Fibroblast of villous mesenchyme (primary cell): ENCODE data around the gene TMEM72. TPM values are rescaled to one million over a fixed set of nuclear protein-coding genes. Genes with fewer than 3 reads are reported as not detected.

ENCODE experiments used
- DNase-seq: peaks from one replicate; pipeline ENCODE4 v3.0.0-alpha.2; 2010; ENCODE audit warnings: low read depth
- H3K4me3 ChIP-seq: 2 replicates; pipeline ENCODE4 v1.5.1; 2011; ENCODE audit warnings: low read depth, mild to moderate bottlenecking, low read length
- total RNA-seq: library from RNA; depleted of rRNA; stranded (reverse); fragments of >200 nt; gene quantifications from 2 replicates; pipeline ENCODE4 v1.2.3, GENCODE V29; 2012
- TF ChIP-seq, protein P1 (sequence below): IDR thresholded peaks from 2 replicates; pipeline ENCODE4 v1.5.1; 2012; ENCODE audit warnings: low read depth, mild to moderate bottlenecking, low read length; ENCODE audit not compliant: insufficient read depth

Gene TMEM72
- total RNA-seq, 1 donor: not detected

DNA sequence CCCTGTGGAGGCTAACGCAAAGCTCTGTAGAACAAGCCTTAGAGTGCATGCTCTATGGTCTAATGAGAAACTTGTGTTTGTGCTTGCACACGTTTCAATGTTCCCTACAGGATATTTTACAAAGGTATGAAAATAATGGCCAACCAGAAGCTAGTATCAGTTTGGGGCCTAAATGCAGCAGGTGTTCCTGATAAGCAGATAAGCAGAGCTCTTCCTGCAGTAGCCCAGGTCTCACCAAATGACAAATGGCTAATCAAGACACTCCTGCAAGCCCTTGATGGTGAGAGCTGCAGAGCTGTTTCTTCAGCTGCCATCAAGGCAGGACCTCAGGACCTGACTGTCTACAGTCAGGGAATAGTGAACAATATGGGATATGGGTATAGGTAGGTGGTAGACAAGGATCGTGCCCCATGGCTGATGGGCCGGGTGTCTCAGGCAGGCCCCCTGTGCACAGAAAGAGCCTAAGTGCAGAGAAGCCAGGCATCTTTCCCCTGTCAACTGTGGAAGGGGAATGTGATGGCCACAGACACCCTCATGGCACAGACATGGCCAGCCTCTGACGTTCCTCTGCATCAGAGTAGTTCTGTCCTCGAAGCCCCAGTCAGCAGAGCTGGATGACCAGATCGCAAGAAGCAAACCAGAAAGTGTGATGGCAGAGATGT lies 25.3 kb downstream of the TMEM72 start:
- DNase-seq: no peak
- H3K4me3 ChIP-seq: no peak overlapping the region
- TF ChIP-seq, protein P1, sequence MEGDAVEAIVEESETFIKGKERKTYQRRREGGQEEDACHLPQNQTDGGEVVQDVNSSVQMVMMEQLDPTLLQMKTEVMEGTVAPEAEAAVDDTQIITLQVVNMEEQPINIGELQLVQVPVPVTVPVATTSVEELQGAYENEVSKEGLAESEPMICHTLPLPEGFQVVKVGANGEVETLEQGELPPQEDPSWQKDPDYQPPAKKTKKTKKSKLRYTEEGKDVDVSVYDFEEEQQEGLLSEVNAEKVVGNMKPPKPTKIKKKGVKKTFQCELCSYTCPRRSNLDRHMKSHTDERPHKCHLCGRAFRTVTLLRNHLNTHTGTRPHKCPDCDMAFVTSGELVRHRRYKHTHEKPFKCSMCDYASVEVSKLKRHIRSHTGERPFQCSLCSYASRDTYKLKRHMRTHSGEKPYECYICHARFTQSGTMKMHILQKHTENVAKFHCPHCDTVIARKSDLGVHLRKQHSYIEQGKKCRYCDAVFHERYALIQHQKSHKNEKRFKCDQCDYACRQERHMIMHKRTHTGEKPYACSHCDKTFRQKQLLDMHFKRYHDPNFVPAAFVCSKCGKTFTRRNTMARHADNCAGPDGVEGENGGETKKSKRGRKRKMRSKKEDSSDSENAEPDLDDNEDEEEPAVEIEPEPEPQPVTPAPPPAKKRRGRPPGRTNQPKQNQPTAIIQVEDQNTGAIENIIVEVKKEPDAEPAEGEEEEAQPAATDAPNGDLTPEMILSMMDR: no peak

DNA sequence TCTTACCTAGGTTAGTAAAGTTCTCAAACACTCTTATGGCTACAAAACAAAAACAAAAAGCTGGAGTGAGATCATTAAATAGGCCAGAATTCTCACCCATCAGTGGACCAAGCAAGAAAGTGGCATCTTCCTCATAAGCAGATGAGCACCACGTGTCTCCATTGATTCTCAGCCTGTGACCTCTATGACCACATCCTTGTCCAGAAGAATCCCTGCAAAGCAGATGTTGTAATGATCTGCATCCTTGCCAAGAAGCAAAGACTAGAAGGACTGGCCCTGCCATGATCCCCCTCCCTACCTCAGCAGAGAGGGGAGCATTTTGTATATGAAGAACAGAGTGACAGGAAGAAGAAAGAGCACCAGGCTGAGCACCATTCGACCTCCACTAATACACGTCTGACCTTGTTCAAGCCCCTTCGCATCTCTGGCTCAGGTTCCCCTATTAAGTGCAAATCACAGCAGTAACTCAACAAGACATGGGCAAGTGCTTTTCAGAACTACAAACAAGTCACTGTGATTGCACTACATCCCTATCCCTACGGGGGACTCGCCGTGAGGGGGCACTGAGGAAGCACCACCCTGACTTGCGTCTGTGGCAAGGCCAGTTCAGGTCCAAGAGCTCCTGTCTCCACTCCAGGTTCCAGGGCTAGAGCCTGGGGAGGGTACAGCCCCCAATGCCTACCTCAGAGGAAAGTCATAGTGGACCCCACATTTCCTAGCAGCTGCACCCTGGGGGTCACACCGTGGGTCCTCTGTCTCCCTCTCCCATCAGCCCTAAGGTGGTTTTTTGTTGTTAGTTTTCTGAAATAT lies 26.3 kb downstream of the TMEM72 start:
- peak; percentile 64 for DNase-seq
- no peak overlapping the region for H3K4me3 ChIP-seq
- TF ChIP-seq, protein P1: no peak

DNA sequence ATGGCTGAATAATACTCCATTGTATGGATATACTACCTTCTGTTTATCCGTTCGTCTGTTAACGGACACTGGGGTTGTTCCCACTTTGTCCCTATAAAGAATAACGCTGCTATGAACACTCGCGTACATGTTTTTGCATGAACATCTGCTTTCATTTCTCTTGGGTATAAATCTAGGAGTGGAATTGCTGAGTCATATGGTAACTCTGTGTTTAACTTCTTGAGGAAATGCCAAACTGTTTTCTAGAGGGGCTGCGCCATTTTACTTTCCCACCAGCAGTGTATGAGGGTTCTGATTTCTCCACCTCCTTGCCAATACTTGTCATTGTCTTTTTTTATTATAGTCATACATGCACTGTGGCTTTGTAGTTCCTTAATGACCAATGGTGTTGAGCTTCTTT lies 27.8 kb downstream of the TMEM72 start:
- no peak for DNase-seq
- no peak overlapping the region for H3K4me3 ChIP-seq
- TF ChIP-seq, protein P1: no peak

DNA sequence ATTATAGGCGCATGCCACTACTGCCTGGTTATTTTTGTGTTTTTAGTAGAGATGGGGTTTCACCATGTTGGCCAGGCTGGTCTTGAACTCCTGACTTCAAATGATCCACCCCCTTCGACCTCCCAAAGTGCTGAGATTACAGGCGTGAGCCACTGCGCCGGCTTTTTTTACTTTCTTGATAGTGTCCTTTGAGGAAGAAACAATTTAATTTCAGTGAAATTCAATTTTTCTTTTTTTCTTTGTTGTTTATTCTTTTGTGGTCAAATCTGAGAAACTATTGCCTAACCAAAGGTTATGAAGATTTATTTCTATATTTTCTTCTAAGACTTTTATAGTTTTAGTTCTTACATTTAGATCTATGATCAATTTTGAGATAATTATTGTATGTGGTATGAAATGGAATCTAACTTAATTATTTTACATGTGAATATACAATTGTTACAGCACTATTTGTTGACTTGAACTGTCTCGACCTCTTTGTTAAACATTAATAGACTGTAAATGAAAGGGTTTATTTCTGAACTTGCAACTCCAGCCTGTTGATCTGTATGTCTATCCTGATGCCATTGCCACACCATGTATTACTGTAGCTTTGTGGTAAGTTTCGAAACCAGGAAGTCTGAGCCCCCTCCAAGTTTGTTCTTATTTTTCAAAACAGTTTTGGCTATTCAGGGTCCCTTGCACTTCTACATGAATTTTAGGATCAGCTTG lies 28.7 kb downstream of the TMEM72 start:
- no peak overlapping the region for H3K4me3 ChIP-seq
- peak; percentile 52 for DNase-seq
- TF ChIP-seq, protein P1: no peak

DNA sequence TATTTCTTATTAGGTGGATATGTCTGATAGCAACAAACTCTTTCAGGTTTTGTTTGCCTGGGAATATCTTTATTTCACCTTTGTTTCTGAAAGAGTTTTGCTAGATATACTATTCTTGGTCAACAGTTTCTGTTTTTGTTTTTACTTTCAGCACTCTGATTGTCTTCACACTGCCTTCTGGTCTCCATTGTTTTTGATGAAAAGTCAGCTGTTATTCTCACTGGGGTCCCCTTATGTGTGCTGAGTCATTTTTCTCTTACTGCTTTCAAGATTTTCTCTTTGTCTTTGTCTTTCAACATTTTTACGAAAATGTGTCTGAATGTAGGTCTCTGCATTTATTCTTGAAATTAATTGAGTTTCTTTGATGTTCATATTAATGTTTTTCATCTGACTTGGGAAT lies 33.2 kb downstream of the TMEM72 start:
- no peak overlapping the region for H3K4me3 ChIP-seq
- no peak for DNase-seq
- TF ChIP-seq, protein P1: no peak

DNA sequence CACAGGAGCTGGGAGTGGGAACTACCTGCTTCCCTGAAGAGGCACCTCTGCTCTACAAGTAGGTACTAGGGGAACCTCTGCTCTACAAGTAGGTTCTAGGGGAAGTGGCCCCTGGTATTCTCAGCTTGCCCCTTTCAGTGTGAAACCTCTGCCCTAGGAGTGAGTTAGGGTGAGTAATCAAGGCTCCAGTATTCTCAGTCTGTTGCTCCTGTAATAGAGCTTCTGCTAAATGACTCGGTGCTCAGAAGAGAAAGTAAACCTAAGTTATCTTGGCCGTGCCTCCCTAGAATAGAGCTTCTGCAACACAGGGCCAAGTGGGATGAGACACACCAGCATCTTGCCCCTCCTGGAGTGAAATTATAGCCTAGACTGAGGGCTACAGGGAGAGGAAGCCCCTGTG lies 35.1 kb downstream of the TMEM72 start:
- no peak overlapping the region for H3K4me3 ChIP-seq
- TF ChIP-seq, protein P1: no peak
- no peak for DNase-seq
